ENCODE data around the gene ARHGAP9.
"Not testable (repeated sequence)": the region's sequence is repeated elsewhere in the genome, so short reads cannot be mapped to it uniquely, and the experiment has no call there.

GRCh38 chr12:57507796-57508195 lies 28.1 kb upstream of the ARHGAP9 start:
- not testable (repeated sequence) for TF ChIP-seq YY1 (IDR thresholded peaks at IDR 0.05; ENCODE audit: insufficient read depth, insufficient read length); ZNF274 (IDR thresholded peaks at IDR 0.05; ENCODE audit: low read depth, low read length); SUZ12 (IDR thresholded peaks at IDR 0.05; ENCODE audit: extremely low read depth, insufficient read depth, insufficient read length)
